RWPE1 (cell line): ENCODE data around the gene SHROOM4.

ENCODE experiments used
- CTCF ChIA-PET: fragments of 350-600 bp; sonication (Branson Sonifier 250); formaldehyde crosslinking; extraction: SDS; loops from one replicate; lab custom pipeline; 2021; lab: Yijun Ruan, JAX
- POLR2A ChIA-PET: fragments of 400-600 bp; formaldehyde crosslinking; extraction: SDS; loops from one replicate; lab custom pipeline; 2020; ENCODE audit warnings: antibody characterized with exemption; ENCODE audit not compliant: low non-redundant PET; lab: Yijun Ruan, JAX
- DNase-seq: peaks from one replicate; pipeline ENCODE4 v3.0.0; 2012; ENCODE audit warnings: low spot score
- H3K27ac ChIP-seq: fragments of 450-650 bp; 2 replicates; pipeline ENCODE4 v1.5.1; 2017
- TF ChIP-seq, protein P1 (sequence below): fragments of 450-650 bp; conservative IDR thresholded peaks from 2 replicates; pipeline ENCODE4 v1.5.1; 2017; ENCODE audit warnings: low read depth, mild to moderate bottlenecking

Gene SHROOM4

GRCh38 chrX:50635817-50636365 is 178.1 kb downstream of the SHROOM4 start:
- TF ChIP-seq, protein P1, sequence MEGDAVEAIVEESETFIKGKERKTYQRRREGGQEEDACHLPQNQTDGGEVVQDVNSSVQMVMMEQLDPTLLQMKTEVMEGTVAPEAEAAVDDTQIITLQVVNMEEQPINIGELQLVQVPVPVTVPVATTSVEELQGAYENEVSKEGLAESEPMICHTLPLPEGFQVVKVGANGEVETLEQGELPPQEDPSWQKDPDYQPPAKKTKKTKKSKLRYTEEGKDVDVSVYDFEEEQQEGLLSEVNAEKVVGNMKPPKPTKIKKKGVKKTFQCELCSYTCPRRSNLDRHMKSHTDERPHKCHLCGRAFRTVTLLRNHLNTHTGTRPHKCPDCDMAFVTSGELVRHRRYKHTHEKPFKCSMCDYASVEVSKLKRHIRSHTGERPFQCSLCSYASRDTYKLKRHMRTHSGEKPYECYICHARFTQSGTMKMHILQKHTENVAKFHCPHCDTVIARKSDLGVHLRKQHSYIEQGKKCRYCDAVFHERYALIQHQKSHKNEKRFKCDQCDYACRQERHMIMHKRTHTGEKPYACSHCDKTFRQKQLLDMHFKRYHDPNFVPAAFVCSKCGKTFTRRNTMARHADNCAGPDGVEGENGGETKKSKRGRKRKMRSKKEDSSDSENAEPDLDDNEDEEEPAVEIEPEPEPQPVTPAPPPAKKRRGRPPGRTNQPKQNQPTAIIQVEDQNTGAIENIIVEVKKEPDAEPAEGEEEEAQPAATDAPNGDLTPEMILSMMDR = no peak

DNA sequence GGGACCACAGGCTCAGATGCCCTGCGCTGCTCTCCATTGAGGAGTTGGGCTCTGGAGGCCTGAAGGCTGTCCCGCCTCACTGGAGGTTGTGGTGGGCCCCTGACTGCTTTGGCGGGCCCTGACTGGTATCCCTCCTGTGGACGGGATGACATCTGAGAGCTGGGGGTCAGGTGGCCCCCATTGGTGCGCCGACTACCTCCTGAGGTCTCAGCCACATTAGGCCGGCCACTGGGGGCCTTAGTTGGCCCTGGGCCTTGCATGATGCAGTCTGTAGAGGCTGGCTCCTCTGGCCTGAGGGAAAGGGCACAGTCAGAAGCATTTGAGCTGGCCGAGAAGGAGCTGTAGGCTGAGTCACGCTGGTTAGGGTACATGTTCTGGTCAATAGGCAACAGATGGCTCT is 178.8 kb downstream of the SHROOM4 start:
- POLR2A ChIA-PET = no interaction called here
- no peak for DNase-seq
- CTCF ChIA-PET = interaction anchor here (0.6 kb wide), 1 partner anchor 136 kb away, joined by 4 read pairs; no protein-coding TSS in a partner anchor
- no peak overlapping the region for H3K27ac ChIP-seq
- TF ChIP-seq, protein P1 = no peak

More at GRCh38 chrX:50635817-50636365, 178.1 kb downstream of the SHROOM4 start:
- ChIA-PET POLR2A (no interaction called here), CTCF (interaction anchor here (0.6 kb wide), 1 partner anchor 136 kb away, joined by 4 read pairs; no protein-coding TSS in a partner anchor)
- DNase-seq = no peak
- H3K27ac ChIP-seq = no peak overlapping the region

DNA sequence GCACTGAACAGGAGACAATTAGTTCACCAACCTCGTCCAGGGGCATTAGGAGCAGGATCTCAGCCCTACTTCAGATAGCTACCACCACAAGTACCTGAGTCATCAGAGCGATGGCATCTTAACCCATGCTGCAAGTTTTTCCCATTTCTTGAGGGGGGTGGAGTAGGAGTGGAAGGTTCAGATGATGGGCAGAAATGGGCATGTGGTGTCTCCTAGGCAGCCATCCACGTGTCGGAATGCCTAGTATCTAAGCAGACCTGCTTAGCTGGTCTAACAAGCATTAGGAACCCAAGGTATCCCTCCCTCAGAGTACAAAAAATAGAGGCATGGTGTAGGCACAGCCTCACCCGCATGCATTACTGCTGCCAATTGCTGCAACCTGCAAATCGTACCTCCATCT is 184.2 kb downstream of the SHROOM4 start:
- DNase-seq = no peak
- TF ChIP-seq, protein P1 = no peak
- H3K27ac ChIP-seq = no peak overlapping the region
- ChIA-PET POLR2A (no interaction called here), CTCF (interaction anchor here (0.7 kb wide), 1 partner anchor 16 kb away, joined by 3 read pairs; no protein-coding TSS in a partner anchor)

DNA sequence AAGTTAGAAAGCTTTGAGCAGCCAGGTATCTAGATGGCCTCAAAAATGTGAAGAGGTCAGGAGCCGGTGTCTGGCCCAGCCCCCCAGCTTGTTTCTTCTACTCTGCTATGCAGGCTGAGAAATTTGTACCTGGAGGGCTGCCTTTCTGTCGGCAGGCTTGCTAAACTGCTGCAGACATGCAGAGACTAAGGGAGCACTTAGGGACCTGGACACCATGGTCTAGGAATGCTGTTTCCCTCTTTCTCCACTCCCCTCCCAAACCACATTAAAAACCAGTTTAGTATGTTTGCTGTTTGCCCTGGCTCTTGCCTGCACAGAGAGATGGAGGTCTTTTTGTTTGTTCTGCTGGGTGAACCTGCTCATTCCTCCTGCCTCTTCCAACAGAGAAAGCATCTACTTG is 186.3 kb downstream of the SHROOM4 start:
- TF ChIP-seq, protein P1 = no peak
- DNase-seq = no peak
- H3K27ac ChIP-seq = no peak overlapping the region
- ChIA-PET CTCF (no interaction called here), POLR2A (no interaction called here)

- TF ChIP-seq, protein P1 = no peak
- POLR2A ChIA-PET = no interaction called here
- DNase-seq = no peak
- H3K27ac ChIP-seq = no peak overlapping the region
- CTCF ChIA-PET = no interaction called here
Observed at GRCh38 chrX:50626432-50626831, 187.6 kb downstream of the SHROOM4 start.

GRCh38 chrX:50622751-50623150 is 191.2 kb downstream of the SHROOM4 start:
- no peak for DNase-seq
- ChIA-PET POLR2A (no interaction called here), CTCF (no interaction called here)
- H3K27ac ChIP-seq = no peak overlapping the region
- TF ChIP-seq, protein P1 = no peak
